ENCODE measurements around the gene PUM1.

Gene PUM1

DNA sequence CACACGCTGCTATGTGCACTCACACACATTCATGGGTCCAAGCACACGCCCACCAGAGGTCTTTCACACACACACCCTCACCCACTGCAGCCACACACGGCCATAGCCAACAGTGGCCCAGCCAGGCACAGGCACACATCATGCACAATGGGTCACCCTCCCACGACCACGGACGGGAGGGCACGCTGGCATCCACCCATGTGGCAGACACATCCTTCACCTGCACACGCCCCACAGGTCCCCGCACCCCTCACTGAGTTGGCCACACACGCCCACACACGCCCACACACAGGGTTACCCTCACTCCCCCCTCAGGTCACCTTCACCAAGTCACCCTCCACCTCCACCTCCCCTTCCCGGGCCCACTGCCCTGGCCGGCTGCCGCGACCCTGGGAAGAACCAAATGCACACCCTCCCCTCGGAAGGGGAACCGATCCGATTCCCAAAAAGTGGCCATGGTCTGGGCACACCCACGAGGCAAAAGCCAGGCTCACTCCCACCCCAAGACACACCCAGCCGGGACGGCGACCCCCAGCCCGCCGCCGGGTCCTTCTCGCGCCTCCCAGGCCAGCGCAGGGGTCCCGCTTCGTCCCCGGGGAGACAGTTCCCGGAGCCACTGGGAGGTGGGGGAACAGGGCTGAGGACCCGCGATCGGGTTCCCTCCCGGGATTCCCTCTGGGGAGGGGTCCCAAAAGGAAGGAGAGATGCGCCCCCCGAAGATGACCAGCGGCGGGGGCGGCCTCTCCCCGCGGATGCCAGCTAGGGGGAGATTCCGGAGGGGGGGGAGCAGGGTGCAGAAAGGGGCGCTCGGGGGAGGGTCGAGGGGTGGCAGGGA, 157.8 kb downstream of the PUM1 start:
- no peak for DNase-seq (ENCODE audit: low read depth in 3 of 3)

DNA sequence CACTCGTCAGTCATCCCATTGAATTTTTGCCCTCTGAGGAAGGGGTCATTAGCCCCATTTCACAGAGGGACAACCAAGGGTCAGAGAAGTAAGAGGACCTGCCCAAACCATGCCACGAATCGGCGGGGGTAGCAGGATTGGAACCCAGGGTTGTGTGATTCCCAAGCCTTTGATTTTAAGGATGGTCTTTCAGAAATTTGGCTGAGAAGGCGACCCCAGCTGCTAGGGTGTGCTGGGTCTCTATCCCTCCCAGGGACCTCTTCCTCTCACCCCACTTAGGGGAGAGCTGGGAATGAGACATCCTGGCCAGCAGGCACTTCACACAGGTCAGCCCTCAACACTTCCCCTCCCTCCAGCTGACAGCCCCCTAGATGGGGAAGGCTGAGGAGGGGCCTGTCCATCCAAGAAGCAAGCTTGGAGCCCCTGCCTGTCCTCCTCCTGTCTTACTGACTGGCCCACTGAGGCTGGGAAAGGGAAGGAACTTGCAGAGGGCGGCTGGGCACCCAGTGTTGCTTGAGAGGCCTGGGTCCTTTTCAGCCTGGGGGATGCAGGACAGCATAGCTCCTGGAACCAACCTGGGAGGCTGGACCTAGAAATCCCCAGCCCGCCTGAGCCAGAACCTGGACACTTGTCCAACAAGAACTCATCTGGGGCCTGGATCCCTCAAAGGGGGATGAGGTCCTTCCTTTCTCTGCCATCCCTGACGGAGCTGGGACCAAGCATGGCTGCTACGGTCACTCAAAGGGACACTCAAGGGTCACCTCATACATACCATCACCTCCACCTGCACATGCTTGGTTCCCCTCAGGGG, 158.7 kb downstream of the PUM1 start:
- no peak for DNase-seq (ENCODE audit: low read depth in 3 of 3)

DNA sequence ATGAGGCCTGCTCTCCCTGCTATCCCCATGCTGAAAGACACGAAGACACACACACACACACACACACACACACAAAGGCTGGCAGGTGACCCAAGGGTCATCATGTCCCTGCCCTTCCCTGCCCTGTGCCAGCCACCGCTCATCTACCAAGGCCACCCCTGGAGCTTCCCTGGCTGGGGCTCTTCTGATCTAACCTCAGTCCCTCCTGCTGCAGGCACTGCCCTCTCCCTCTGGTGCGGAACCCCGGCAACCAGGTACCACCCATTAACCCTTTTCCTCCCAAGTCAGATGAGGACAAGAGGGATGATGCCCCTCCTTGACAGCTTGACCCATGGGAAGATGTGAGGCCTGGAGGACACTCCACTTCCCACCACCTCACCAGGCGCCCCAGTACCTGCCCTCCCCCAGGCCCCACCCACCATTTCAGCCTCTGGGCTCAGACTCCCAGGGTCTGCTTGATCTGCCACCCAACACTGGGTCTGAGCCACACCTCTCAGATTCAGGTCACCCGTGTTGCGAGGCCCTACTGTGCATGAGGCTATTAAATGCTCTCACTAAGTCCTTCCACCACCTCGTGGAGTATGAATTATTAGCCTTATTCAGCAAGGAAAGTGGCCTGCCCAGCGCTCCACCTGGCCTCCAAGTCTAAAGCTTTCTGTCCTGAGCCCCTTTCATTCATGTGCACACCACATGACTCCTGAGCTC, 159.4 kb downstream of the PUM1 start:
- DNase-seq (ENCODE audit: low read depth in 3 of 3) = no peak

DNA sequence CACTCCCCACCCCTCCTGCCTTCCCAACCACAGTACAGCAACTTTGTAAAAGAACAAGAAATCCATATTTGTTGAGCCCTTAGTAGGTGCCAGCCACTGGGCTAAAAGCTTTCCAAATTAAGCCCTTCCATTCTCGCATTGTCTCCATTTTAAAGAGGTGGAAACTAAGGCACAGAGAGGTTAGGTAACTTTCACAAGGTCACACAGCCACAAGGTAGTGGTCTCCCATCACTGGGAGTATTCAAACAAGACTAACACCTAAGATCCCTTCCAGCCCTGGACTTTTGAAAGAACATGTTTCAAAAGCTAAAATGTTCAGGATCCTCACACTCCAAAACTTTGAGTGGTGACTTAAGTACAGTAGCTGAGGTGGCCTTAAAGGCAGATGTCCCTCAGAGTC, 160.1 kb downstream of the PUM1 start:
- no peak for DNase-seq (ENCODE audit: low read depth in 3 of 3)

DNA sequence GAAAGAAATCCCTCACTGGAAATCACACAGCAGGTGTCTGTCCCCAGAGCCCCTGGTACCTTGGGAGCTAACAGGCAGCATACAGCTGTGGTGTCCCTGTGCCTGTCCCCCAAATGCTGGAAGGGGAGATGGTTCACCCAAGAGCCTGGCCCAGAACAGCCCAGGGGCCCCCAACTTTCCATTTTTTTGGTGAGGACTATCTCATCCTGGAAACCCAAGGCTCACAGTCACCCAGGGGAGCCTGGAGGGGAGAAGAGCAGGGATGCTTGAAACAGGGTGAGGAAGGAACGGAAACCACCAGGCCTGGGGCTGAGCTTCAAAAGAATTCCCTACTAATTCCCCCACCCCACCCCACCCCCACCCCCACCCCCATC, 160.6 kb downstream of the PUM1 start:
- no peak for DNase-seq (ENCODE audit: low read depth in 3 of 3)

DNA sequence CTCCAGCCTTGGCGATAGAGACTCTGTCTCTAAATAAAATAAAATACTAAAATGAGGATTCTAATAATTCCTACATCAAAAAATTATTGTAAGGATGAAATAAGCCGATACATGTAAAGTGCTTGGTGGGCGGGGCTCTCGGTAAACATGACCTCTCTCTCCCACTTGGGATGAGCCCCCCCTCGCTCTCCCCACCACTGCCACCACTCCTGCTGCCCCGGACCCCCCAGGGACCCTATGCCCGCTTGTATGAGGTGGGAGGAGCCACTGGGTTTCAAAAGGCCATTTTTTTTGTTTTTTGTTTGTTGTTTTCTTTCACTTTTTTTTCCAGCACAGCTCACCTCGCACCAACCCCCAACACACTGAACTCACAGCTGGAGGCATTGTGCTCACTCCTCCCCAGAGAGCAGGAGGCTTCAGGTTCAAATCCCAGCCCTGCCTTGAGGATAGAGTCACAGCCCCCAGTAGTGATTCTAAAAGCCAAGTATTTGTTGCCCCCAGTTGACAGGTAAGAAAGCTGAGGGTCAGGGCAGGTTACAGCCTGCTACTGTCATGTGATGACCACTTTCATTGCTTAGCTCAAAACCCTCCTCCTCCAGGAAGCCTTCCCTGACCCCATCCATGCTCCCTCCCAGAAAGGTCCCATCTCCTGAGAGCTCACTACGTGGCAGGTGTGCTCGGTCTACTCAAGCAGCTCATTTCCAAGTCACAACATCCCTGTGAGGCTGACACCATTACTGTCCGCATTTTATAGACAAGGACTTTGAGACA, 161.1 kb downstream of the PUM1 start:
- no peak for DNase-seq (ENCODE audit: low read depth in 3 of 3)

DNA sequence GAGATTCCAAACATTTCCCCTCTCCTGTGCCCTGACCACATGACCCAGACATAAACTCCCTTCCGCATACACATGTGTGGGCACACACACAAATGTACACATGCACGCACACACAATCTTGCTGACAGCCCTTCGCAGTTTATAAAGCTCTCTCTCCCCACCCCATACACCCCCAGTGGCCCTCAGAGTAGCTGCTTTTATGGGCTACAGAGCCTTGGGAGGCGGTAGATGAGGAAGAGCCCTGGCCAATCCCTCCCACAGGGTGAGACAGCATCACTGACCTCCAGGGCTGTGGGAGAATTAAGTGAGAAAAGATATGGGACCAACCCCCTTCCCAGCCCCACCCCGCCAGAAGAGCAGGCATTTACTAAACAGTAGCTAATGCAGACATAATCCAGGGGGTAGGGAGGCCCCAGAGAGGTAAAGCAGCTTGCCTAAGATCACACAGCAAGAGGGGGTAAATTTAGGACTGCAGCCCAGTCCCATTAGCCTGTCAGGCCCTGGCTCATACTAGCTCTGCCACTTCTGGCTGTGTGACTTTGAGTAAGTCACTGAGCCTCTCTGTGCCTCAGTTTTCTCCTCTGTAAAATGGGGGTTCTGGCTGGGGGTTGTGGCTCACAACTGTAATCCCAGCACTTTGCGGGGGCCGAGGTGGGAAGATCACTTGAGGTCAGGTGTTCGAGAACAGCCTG, 162.0 kb downstream of the PUM1 start:
- DNase-seq (ENCODE audit: low read depth in 3 of 3) = no peak

DNA sequence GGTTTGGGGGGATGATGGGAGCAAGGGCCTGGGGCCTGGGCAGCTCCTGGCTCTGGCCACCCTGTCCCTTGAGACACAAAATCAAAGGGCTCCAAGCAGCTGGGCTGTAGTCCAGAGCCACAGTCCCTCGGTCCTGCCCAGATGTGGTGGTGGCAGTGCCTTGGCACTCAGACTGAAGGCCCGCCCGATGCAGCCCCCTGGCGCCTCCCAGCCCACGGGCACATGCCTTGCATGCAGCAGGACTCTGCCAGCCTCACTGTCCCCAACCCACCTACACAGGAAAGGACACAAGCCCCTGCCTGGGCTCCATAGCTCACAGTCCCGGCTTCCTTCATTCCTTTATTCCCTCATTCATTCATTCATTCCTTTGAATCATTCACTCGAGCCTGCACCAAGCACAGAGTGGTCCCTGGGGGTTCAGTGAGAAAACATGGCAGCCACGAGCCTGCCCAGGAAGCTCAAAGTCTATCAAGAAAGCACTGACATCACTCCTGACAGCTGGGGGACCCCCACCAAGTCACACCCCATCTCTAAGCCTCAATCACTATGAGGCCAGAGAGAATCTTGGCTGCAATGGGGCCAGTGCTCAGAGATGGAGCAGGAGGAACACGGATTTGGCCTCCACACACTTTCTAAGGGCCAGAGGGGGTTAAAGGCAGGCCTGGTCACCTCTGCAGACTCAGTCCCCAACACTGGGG, 162.8 kb downstream of the PUM1 start:
- no peak for DNase-seq (ENCODE audit: low read depth in 3 of 3)

DNA sequence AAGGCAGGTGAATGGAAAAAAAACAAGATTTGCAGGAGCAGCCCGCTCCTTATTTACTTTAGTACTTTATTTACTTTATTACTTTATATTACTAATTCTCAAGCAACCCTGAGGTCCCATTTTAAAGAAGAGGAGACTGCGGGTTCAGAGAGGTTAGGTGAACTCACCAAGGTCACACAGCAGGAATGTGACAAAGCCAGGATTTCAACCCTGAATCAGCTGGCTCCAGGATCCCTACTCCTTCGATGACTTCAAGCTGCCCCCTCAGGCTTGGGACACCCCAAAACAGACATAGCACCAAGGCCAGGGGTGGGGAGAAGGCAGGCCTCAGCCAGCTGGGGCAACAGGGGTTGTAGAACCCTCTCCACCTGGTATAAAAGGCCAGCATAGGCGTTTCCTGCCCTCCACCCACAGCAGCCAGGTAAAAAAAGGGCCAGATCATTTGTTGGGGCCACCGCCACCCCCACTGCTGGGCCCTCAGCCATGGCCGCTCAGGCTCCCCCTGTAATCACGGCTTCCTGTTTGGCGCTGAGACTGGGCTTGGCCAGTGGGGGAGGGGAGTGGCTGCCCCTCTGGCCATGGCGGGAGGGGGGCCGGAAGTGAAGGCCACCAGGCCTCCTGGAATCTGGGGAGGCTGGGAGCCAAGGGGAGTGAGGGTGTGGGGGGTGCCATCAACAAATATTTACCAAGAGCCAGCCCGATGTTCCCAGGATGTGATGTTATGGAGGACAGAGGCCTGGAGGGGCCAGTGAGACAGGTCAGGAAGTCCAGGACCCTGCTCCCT, 163.5 kb downstream of the PUM1 start:
- no peak for DNase-seq (ENCODE audit: low read depth in 3 of 3)

DNA sequence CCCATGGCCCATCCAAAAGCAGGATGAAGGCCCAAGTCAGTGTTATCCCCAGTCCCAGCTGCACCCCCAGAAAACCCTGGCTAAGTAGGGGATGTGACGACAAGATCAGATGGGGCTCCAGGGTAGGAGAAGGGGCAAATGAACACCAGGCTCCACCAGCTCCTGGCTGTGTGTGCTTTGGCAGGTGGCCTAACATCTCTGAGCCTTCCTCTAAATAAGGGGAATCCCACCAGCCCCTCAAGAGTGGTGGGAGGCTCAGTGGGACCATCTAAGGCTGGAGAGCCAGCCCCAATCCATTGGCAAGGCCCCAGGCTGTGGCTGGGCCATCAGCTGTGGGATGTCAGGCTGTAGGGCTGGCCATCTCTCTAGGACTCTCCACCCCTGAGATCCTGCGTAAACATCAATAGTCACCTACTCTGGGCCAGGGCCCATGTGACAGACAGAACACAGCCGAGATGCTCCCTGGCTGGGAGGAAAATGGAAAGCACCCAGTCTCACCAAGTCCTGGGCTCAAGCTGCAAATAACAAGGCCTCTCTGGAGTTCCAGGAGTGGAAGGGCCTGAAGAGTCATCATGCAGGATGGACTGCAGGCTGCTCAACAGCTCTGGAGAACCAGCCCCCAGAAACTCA, 164.5 kb downstream of the PUM1 start:
- DNase-seq (ENCODE audit: low read depth in 3 of 3) = no peak

DNA sequence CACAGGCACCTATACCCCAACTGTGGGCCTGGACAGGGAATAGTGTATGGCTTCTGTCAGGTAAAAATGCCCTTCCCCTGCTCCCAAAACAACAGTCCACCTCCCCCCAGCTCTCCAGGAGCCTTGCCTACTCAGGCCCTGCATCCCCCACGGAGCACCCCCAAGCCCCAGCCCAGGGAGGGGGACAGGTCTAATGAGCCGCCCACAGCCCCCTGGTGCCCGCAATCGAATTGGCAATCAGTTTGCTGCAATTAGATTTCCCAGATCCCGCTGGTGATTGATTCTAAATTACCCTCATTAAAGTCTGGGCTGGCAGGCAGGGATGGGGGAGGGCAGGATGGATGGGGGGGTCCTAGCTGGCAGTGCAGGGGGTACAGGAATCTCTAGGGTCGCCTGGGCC, 165.0 kb downstream of the PUM1 start:
- no peak for DNase-seq (ENCODE audit: low read depth in 3 of 3)

DNA sequence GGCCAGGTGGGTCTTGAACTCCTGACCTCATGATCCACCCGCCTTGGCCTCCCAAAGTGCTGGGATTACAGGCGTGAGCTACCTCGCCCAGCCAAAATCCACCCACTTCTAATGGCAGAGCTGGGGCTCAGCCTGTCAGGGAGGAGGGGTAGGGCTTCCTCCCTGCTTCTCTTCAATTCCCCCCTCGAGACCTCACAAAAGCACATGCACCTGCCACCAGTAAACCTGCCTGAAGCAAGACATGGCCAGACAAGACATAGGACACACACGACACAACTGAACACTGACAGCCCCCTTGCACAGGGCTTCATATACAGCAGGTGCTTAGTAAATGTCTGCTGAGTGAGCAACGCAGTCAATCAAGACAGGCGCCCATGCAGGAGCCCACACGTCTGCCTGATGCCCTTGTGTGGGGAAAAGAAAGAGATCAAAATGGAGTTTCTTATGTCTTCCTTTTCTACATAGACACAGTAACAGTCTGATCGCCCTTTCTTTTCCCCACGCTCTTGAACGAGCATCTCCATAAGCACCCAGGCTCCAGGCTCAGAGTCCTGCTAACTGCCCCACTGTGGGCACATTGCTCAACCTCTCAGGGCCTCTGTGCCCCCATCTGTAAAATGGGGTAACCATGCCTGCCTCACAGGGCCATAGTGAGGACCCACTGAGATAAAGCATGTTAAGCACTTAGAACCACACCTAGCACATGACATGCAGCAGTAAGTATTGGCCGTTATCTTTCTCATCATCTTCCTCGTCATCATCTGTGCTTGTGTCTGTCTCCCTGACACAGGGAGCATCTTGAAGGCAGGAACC, 165.7 kb downstream of the PUM1 start:
- no peak for DNase-seq (ENCODE audit: low read depth in 3 of 3)

DNA sequence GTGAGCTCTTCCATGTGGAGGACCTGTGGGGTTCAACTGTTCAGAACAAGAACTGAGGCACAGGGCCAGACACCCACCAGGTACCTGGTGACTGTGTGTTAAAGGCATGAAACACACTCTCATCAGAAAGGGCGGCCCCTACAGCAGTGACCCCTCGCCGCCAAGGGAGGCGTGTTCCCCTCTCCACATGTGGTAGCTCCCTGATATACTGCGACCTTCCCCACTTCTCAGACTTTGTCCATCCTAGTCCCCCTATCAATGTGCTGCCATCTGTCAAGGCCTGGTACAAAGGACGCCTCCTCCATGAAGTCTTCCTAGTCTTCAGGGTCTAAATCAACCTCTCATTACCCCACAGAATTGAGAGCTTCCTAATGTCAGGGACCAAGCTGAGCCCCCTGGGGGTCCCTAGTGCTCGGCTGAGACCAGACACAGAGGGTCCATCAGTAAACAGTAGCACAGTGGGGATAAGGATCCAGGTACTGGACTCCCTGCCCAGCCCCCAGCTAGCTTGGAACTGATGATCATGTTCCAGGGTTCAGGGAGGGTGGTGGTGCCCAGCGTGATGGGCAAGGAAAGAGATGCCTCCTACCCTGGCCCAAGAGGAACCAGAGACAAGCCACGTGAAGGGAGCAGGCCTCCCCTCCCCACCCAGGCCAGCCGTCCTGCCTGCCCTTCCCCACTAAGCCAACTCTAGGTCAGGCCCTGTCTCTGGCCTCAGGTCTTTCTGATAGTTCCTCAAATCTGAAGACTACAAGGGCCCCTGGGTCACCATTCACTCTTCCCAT, 167.3 kb downstream of the PUM1 start:
- DNase-seq (ENCODE audit: low read depth in 3 of 3) = no peak

DNA sequence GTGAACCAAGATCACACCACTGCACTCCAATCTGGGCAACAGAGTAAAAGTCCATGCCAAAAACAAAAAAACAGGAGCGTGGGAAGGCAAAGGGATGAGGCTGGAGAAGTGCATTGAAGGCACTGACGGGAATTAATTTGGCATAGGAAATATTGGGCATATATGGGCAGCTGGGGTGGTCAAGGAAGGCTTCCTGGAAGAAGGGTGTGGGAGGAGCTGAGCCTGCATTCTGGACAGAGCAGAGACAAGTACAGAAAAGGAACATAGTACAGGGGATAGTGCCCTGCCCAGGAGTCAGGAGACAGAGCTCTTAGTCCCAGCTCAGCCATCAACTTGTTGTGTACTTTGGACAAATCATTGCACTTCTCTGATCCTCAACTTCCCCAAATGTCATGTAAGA, 168.6 kb downstream of the PUM1 start:
- no peak for DNase-seq (ENCODE audit: low read depth in 3 of 3)

DNA sequence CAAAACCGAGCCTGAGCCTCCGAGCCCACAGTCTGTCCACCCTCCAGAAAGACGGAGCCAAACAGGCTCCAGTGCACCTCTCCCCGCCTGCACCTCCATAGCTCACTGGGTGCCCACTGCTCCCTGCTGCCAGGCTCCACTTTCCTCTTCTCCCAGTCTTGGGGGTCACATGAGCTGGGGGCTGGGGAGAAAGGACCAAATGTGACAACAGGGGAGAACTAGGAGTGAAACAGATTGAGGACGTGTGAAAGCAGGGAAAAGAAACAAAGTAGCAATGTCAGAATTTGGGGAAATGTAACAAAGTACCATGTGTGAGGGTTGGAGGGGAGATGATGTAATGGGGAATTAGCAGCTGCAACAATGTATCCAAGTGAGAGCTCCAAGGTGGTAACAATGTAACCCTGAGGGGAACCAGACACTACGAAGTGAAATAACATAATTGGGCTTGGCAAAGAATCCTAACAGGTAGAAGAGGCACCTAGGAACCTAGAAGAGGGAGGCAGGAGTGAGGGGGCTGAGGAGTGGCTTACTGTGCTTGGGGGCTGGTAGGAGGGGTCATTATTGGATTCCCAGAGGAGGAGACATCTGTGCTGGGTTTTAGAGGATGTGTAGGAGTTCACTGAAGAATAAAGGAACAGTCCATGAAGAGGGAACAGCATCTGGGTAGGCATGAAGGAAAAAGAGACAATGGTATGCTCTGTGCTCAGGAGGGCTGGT, 169.4 kb downstream of the PUM1 start:
- no peak for DNase-seq (ENCODE audit: low read depth in 3 of 3)

DNA sequence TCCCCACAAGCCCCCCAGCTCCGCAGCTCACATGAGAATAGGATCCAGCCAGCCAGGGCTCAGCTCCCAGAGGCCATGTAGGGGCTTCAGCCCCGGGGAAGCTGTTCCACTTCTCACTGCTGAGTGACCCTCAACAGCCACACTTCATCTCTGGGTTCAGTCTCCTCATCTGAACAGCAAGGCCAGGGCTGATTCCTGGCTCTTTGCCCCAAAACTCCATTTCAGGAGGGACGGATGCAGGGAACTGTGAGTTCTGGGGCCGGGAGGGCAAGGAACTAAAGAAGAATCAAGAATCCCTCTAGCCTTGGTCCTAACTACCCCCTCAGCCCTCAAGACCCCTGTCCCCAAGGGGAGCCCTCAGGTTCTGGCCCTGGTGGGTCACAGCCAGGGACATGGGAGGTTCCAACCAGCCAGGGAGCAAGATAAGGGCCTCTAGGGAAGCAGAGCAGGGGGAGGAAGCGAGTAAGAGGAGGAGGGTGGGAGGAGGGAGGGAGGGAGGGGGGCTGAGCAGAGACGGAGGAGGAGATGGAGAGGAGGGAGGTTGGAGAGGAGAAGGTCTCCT, 170.1 kb downstream of the PUM1 start:
- DNase-seq (ENCODE audit: low read depth in 3 of 3) = no peak

DNA sequence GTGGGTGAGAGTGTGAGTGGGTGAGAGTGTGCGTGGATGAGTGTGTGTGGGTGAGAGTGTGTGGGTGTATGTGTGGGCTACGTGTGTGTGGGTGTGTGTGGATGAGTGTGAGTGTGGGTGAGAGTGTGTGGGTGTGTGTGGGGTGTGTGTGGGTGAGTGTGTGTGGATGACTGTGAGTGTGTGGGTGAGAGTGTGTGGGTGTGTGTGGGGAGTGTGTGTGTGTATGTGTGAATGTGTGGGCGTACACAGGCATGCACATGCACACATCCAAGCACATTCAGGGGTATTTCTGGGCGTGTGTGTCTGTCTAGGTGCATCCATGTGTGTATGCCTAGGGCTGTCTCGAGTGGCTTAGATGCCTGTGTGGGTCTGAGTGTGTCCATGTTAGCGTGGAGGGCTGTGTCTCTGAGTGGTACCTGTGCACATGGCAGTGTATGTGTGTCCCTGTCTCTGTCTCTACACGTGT, 171.0 kb downstream of the PUM1 start:
- DNase-seq (ENCODE audit: low read depth in 3 of 3) = no peak
